22Rv1 (cell line): ENCODE measurements around the gene S1PR1.

Source experiments
- CTCF ChIP-seq: fragments of 450-650 bp; IDR thresholded peaks from 2 replicates; pipeline ENCODE4 v1.5.1; 2017; ENCODE audit warnings: mild to moderate bottlenecking
- ZFX ChIP-seq: fragments of 450-650 bp; IDR thresholded peaks from 2 replicates; pipeline ENCODE4 v1.6.1; 2017; ENCODE audit warnings: antibody characterized with exemption, borderline replicate concordance

- no peak for TF ChIP-seq CTCF
- no peak for TF ChIP-seq ZFX
Observed at GRCh38 chr1:101241485-101242225, 4.8 kb downstream of the S1PR1 start.
